Measurements from ENCODE around the gene COL15A1.

The COL15A1 gene

DNA sequence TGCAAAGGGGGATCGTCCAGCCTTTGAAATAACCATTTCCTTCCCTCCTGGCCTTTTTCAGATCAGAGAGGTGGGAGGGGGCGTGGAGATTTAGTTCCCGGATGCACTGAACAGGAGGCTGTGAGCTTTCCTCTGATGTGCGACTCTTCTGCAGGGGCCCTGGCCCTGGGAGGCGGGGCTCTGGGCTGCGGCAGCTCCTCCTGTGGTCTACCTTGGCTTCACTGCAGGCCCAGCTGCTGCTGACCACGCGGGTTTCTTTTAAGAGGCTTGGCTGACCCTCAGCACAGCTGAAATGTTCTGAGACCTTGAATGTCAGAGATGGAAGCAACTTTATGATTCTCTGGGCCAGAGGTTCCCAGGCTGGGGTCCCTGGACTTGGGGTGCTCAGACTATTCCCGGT is 27.0 kb upstream of the COL15A1 start:
- no peak overlapping the region for H3K4me2 ChIP-seq (ENCODE audit: low read length)
- no peaks in the 10 kb centered on the region for H3F3A ChIP-seq (ENCODE audit: control insufficient read depth, insufficient read depth)
- H4K20me1 ChIP-seq (ENCODE audit: control insufficient read depth, insufficient read depth, low read depth, low read length), result no peaks in the 10 kb centered on the region
- H3K79me2 ChIP-seq (ENCODE audit: control insufficient read depth, low read length), result no peaks in the 10 kb centered on the region
- H3K36me3 ChIP-seq (ENCODE audit: control insufficient read depth, low read length), result no peaks in the 10 kb centered on the region
- no peak overlapping the region for H3K27ac ChIP-seq (ENCODE audit: low read depth, low read length)
- H3K4me3 ChIP-seq (ENCODE audit: low read length), result no peak overlapping the region
- TF ChIP-seq EZH2phosphoT487 (IDR thresholded peaks at IDR 0.05; ENCODE audit: borderline replicate concordance, low read length), result no peak
- TF ChIP-seq, protein P1, sequence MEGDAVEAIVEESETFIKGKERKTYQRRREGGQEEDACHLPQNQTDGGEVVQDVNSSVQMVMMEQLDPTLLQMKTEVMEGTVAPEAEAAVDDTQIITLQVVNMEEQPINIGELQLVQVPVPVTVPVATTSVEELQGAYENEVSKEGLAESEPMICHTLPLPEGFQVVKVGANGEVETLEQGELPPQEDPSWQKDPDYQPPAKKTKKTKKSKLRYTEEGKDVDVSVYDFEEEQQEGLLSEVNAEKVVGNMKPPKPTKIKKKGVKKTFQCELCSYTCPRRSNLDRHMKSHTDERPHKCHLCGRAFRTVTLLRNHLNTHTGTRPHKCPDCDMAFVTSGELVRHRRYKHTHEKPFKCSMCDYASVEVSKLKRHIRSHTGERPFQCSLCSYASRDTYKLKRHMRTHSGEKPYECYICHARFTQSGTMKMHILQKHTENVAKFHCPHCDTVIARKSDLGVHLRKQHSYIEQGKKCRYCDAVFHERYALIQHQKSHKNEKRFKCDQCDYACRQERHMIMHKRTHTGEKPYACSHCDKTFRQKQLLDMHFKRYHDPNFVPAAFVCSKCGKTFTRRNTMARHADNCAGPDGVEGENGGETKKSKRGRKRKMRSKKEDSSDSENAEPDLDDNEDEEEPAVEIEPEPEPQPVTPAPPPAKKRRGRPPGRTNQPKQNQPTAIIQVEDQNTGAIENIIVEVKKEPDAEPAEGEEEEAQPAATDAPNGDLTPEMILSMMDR (IDR thresholded peaks at IDR 0.05; ENCODE audit: low read depth, low read length, poor library complexity, severe bottlenecking), result no peak
- H3K4me1 ChIP-seq (ENCODE audit: control insufficient read depth, low read length), result no peaks in the 10 kb centered on the region
- H3K9me3 ChIP-seq (ENCODE audit: control insufficient read depth, insufficient read depth, low read length), result no peaks in the 10 kb centered on the region
- no peaks in the 10 kb centered on the region for H3K9me2 ChIP-seq (replicated peaks; ENCODE audit: control insufficient read depth, low read length)
- peaks cover 8% of the 10 kb centered on the region for H3K27me3 ChIP-seq (ENCODE audit: control insufficient read depth, low read length)

DNA sequence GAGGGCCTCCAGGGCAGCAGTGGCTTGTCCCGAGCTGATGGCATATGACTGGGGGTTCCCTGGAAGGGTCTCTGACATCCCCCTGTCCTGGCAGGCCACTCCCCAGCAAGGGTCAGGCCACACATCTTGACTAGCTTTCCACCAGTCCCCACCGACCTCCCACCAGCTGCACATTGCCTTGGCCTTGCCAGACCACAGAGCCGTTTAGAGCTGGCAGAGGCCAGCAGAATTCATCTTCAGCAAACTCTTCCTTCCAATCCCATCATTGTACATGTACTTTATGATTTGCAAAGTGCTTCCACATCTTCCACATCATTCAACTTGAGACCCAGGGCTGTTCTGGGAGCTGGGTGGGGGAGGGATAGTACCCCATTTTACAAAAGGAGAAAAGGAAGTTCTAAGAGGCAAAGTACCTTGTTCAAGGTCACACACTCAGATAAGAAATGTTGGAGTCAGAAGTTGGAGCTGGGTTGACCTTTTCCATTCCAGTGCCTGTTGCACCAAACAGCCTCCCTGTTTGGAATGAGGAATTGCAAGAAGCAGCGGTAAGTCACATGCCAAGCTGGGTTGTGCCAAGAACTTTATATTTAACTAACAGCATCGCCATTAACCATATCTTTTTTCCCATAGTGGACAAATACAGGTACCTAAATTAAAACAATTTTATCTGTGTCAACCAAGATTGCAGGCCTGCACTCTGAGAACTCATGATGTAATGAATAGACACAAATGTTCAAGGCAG is 25.8 kb upstream of the COL15A1 start:
- Histone ChIP-seq H3F3A (ENCODE audit: control insufficient read depth, insufficient read depth) (no peaks in the 10 kb centered on the region), H3K4me2 (ENCODE audit: low read length) (no peak overlapping the region), H3K27ac (ENCODE audit: low read depth, low read length) (no peak overlapping the region), H3K4me3 (ENCODE audit: low read length) (no peak overlapping the region), H3K79me2 (ENCODE audit: control insufficient read depth, low read length) (no peaks in the 10 kb centered on the region), H3K9me2 (replicated peaks; ENCODE audit: control insufficient read depth, low read length) (no peaks in the 10 kb centered on the region), H4K20me1 (ENCODE audit: control insufficient read depth, insufficient read depth, low read depth, low read length) (no peaks in the 10 kb centered on the region), H3K36me3 (ENCODE audit: control insufficient read depth, low read length) (no peaks in the 10 kb centered on the region), H3K27me3 (ENCODE audit: control insufficient read depth, low read length) (peaks cover 11% of the 10 kb centered on the region), H3K4me1 (ENCODE audit: control insufficient read depth, low read length) (no peaks in the 10 kb centered on the region), H3K9me3 (ENCODE audit: control insufficient read depth, insufficient read depth, low read length) (no peaks in the 10 kb centered on the region)
- no peak for TF ChIP-seq EZH2phosphoT487 (IDR thresholded peaks at IDR 0.05; ENCODE audit: borderline replicate concordance, low read length)
- TF ChIP-seq, protein P1 (IDR thresholded peaks at IDR 0.05; ENCODE audit: low read depth, low read length, poor library complexity, severe bottlenecking), result no peak

DNA sequence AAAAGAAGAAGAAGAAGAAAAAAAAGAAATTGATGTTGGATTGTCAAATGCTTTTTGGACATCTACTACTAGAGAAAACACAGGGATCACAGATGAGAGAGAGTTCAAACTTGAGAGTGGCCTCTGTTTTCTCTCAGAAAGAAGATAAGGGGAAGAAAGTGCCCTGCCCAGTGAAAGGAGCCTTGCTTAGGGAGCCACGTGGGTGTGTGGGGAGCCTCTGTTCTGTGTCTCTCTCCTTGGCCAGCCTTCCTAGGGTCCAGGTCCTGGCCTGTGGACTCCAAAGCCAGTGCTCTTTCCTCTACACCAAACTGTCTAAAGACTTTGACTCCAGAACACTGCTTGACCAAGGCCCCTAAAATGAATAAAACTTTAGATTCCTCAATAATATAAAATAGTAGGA is 22.0 kb upstream of the COL15A1 start:
- Histone ChIP-seq H3K79me2 (ENCODE audit: control insufficient read depth, low read length) (no peaks in the 10 kb centered on the region), H3K27me3 (ENCODE audit: control insufficient read depth, low read length) (peaks cover 20% of the 10 kb centered on the region), H3F3A (ENCODE audit: control insufficient read depth, insufficient read depth) (no peaks in the 10 kb centered on the region), H3K4me1 (ENCODE audit: control insufficient read depth, low read length) (no peaks in the 10 kb centered on the region), H3K27ac (ENCODE audit: low read depth, low read length) (no peak overlapping the region), H3K4me2 (ENCODE audit: low read length) (no peak overlapping the region), H3K36me3 (ENCODE audit: control insufficient read depth, low read length) (no peaks in the 10 kb centered on the region), H3K4me3 (ENCODE audit: low read length) (no peak overlapping the region), H4K20me1 (ENCODE audit: control insufficient read depth, insufficient read depth, low read depth, low read length) (no peaks in the 10 kb centered on the region), H3K9me2 (replicated peaks; ENCODE audit: control insufficient read depth, low read length) (no peaks in the 10 kb centered on the region), H3K9me3 (ENCODE audit: control insufficient read depth, insufficient read depth, low read length) (no peaks in the 10 kb centered on the region)
- TF ChIP-seq, protein P1 (IDR thresholded peaks at IDR 0.05; ENCODE audit: low read depth, low read length, poor library complexity, severe bottlenecking), result no peak
- no peak for TF ChIP-seq EZH2phosphoT487 (IDR thresholded peaks at IDR 0.05; ENCODE audit: borderline replicate concordance, low read length)
